Brain microvascular endothelial cell (primary cell): ENCODE measurements around the gene VWDE.

Experiments
- DNase-seq: peaks from one replicate; pipeline ENCODE4 v3.0.0-alpha.2; 2020
- H3K27ac ChIP-seq: fragments of 250-450 bp; sonication (Bioruptor Pico); 2 replicates; pipeline ENCODE4 v1.5.1; 2020; ENCODE audit warnings: mild to moderate bottlenecking, moderate library complexity
- H3K27me3 ChIP-seq: fragments of 250-450 bp; sonication (Bioruptor Pico); replicated peaks from 2 replicates; pipeline ENCODE4 v1.5.1; 2020; ENCODE audit warnings: mild to moderate bottlenecking
- H3K36me3 ChIP-seq: fragments of 250-450 bp; sonication (Bioruptor Pico); replicated peaks from 2 replicates; pipeline ENCODE4 v1.5.1; 2020; ENCODE audit warnings: mild to moderate bottlenecking
- H3K4me3 ChIP-seq: 2 replicates; pipeline ENCODE4 v1.5.1; 2011; ENCODE audit warnings: low read depth, mild to moderate bottlenecking, control low read depth, low read length, moderate library complexity
- in situ Hi-C: cut with HindIII; loops from 2 replicates; pipeline ENCODE4 v1.10.0; 2017; ENCODE audit warnings: low sequenced_read_pairs, low pct_ligation_motif_present
- TF ChIP-seq, protein P1 (sequence below): IDR thresholded peaks from 2 replicates; pipeline ENCODE4 v1.5.1; 2011; ENCODE audit warnings: low read depth, mild to moderate bottlenecking, moderate library complexity, low read length, control low read depth, inconsistent platforms; ENCODE audit errors: missing control alignments

Gene VWDE

GRCh38 chr7:12300415-12300814 is 103.2 kb downstream of the VWDE start:
- DNase-seq, result no peak
- in situ Hi-C loops, result no loop called here
- Histone ChIP-seq H3K4me3 (no peak overlapping the region), H3K27ac (no peak overlapping the region), H3K27me3 (no peaks in the 10 kb centered on the region), H3K36me3 (no peaks in the 10 kb centered on the region)
- TF ChIP-seq, protein P1, sequence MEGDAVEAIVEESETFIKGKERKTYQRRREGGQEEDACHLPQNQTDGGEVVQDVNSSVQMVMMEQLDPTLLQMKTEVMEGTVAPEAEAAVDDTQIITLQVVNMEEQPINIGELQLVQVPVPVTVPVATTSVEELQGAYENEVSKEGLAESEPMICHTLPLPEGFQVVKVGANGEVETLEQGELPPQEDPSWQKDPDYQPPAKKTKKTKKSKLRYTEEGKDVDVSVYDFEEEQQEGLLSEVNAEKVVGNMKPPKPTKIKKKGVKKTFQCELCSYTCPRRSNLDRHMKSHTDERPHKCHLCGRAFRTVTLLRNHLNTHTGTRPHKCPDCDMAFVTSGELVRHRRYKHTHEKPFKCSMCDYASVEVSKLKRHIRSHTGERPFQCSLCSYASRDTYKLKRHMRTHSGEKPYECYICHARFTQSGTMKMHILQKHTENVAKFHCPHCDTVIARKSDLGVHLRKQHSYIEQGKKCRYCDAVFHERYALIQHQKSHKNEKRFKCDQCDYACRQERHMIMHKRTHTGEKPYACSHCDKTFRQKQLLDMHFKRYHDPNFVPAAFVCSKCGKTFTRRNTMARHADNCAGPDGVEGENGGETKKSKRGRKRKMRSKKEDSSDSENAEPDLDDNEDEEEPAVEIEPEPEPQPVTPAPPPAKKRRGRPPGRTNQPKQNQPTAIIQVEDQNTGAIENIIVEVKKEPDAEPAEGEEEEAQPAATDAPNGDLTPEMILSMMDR, result no peak

GRCh38 chr7:12299367-12299766 is 104.3 kb downstream of the VWDE start:
- H3K36me3 ChIP-seq, result no peaks in the 10 kb centered on the region
- in situ Hi-C loops, result no loop called here
- H3K27ac ChIP-seq, result no peak overlapping the region
- TF ChIP-seq, protein P1, result no peak
- no peak for DNase-seq
- H3K4me3 ChIP-seq, result no peak overlapping the region
- H3K27me3 ChIP-seq, result no peaks in the 10 kb centered on the region

DNA sequence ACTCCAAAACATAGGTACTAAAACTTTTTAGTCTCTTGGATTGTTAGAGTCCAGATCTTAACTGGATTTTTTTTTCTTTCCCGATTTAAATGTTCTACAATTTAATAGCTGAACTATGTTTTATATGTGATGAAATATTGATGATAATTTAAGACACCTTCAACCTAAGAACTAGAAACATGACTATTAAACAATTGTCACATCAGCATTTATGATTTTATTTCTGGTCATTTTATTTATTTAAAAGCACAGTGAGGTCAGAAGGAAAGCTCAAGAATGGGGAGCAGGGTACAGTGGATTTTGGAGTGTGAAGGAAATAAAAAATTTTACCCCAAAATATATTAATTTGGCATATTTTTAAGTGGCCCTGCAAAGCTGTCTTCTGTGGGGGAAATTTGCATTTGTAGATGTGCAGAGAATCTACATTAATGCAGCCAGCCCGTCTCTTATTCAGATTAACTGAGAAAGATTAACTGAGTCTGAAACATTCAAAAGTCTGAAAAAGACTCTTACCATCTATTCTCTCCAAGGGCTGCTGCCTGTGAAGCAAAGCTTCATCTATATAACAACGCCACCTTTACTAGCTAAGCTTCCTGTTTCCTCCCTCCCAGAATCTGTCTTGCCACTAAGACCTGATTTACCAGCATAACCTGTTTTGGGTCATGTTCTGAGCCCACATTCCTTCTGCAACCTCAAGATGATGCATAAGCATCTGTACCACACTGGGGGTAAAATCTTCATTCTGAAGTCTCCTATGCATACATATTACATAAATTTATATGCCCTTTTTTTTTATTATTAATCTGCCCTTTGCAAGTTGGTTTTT is 106.2 kb downstream of the VWDE start:
- in situ Hi-C loops, result no loop called here
- Histone ChIP-seq H3K27me3 (no peaks in the 10 kb centered on the region), H3K27ac (no peak overlapping the region)

DNA sequence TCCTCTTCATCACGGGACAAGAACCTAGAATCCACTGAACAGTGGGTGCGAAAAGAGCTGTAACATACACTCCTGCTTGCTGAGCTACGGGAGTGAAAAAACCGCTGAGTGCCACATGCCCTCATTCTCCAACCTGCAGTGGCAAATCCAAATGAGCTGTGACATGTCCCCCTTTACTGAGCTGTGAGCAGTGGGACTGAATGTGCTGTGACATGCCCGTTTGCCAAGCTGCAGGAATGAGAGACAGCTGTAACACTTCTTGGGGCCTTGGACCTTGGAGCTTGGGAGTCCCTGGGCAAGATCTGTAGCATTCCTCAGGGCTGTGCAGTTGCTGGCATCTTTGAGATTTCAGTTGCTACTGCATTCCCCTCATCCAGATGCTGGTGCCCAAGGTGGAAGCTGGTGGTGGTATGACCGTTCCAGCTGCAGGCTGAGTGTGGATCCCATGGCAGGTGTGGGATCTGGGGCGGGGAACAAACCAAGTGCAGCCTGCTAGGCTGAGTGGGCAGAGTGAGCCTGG is 107.6 kb downstream of the VWDE start:
- Histone ChIP-seq H3K4me3 (no peak overlapping the region), H3K36me3 (no peaks in the 10 kb centered on the region), H3K27ac (no peak overlapping the region), H3K27me3 (no peaks in the 10 kb centered on the region)
- TF ChIP-seq, protein P1, result no peak
- in situ Hi-C loops, result no loop called here
- no peak for DNase-seq

More for the DNA sequence above, 106.2 kb downstream of the VWDE start:
- Histone ChIP-seq H3K4me3 (no peak overlapping the region), H3K36me3 (no peaks in the 10 kb centered on the region)
- DNase-seq, result no peak
- TF ChIP-seq, protein P1, result no peak

DNA sequence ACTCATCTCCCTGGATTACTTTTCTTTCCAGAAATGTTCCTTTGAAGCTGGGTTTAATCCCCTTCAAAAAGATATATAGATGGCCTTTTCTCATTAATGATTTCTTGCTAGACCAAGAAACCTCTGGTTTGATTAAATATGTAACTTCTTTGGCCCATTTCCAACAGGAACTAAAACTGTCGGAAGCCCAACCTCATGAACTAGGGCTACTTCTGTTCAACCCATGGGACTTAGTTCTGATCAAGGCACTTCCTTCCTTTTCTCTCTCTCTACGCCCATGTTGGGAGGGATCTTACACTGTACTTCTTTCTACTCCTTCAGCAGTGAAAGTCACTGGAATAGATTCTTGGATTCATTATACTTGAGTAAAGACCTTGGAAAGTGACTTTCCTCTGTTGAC is 109.0 kb downstream of the VWDE start:
- in situ Hi-C loops, result no loop called here
- H3K27me3 ChIP-seq, result no peaks in the 10 kb centered on the region
- no peak for DNase-seq
- TF ChIP-seq, protein P1, result no peak
- H3K36me3 ChIP-seq, result no peaks in the 10 kb centered on the region
- H3K4me3 ChIP-seq, result no peak overlapping the region
- H3K27ac ChIP-seq, result no peak overlapping the region
